ENCODE data around the gene PRSS8. TPM values are rescaled to one million over a fixed set of nuclear protein-coding genes. Genes with fewer than 3 reads are reported as not detected.

PRSS8 gene
- total RNA-seq, 1 donor from 2014 or later = not detected

- no peaks in the 10 kb centered on the region for H3K36me3 Mint-ChIP-seq (ENCODE audit: unreplicated experiment)
- no peak overlapping the region for H3K4me3 Mint-ChIP-seq (ENCODE audit: unreplicated experiment)
- TF ChIP-seq, protein P1, sequence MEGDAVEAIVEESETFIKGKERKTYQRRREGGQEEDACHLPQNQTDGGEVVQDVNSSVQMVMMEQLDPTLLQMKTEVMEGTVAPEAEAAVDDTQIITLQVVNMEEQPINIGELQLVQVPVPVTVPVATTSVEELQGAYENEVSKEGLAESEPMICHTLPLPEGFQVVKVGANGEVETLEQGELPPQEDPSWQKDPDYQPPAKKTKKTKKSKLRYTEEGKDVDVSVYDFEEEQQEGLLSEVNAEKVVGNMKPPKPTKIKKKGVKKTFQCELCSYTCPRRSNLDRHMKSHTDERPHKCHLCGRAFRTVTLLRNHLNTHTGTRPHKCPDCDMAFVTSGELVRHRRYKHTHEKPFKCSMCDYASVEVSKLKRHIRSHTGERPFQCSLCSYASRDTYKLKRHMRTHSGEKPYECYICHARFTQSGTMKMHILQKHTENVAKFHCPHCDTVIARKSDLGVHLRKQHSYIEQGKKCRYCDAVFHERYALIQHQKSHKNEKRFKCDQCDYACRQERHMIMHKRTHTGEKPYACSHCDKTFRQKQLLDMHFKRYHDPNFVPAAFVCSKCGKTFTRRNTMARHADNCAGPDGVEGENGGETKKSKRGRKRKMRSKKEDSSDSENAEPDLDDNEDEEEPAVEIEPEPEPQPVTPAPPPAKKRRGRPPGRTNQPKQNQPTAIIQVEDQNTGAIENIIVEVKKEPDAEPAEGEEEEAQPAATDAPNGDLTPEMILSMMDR (IDR thresholded peaks at IDR 0.05; ENCODE audit: partially characterized antibody, unreplicated experiment) = no peak
- no peak overlapping the region for H3K27ac Mint-ChIP-seq (ENCODE audit: unreplicated experiment)
- H3K9me3 Mint-ChIP-seq (ENCODE audit: unreplicated experiment) = peaks cover 2% of the 10 kb centered on the region
- H3K27me3 Mint-ChIP-seq (ENCODE audit: unreplicated experiment) = peaks cover 6% of the 10 kb centered on the region
- no peak for DNase-seq
- H3K4me1 Mint-ChIP-seq (ENCODE audit: low read depth, unreplicated experiment) = peaks cover 7% of the 10 kb centered on the region
These were observed 647 bp downstream of the PRSS8 start for GRCh38 chr16:31134625-31135534.

DNA sequence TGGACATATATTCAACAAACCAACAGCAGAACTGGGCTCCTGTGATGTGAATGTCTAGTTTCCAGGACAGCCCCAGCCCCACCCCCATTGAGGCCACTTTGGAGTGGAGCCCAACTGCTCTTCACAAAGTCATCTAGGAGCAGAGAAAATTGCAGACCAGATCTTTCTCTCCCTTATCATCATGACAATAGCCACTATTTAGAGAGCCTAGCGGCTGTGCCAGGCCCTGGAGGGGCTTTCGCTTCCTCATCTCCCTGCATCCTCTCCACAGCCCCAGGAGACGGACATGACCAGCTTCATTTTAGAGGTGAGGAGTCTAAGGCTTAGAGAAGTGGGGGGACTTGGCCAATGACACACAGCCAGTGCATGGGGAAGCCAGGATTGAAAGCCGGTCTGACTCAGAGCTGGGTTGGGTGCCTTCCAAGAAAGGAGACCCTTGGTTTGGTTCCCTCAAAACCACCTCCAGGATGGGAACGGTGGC is 1.4 kb downstream of the PRSS8 start:
- DNase-seq = no peak
- Mint-ChIP-seq H3K4me1 (ENCODE audit: low read depth, unreplicated experiment) (peaks cover 7% of the 10 kb centered on the region), H3K4me3 (ENCODE audit: unreplicated experiment) (peak overlapping the region; percentile 25), H3K9me3 (ENCODE audit: unreplicated experiment) (peaks cover 2% of the 10 kb centered on the region), H3K27ac (ENCODE audit: unreplicated experiment) (peak overlapping the region; percentile 33), H3K36me3 (ENCODE audit: unreplicated experiment) (no peaks in the 10 kb centered on the region), H3K27me3 (ENCODE audit: unreplicated experiment) (peaks cover 6% of the 10 kb centered on the region)
- TF ChIP-seq, protein P1 (IDR thresholded peaks at IDR 0.05; ENCODE audit: partially characterized antibody, unreplicated experiment) = no peak

DNA sequence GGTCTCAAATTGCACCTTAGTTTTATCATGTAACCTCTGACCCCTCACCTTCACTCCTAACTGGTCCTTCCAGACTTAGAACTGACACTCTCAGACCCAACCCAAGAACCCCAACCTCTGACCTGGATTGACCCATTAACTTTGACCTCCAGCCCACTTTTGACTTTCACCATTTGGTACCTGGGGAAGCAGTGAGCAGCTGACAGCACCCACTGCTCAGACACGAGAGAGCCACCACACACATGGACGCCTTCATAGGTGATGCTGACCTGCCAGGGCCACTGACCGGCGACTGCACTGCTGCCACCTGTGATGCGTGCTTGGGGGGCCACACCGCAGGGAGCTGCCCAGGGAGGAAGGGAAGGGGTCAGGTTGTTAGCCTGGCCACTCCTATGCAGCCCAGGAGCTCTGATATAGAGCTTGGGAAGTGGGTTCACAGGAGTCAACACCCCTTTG is 2.5 kb downstream of the PRSS8 start:
- TF ChIP-seq, protein P1 (IDR thresholded peaks at IDR 0.05; ENCODE audit: partially characterized antibody, unreplicated experiment) = no peak
- Mint-ChIP-seq H3K9me3 (ENCODE audit: unreplicated experiment) (peaks cover 2% of the 10 kb centered on the region), H3K27ac (ENCODE audit: unreplicated experiment) (no peak overlapping the region), H3K27me3 (ENCODE audit: unreplicated experiment) (peaks cover 6% of the 10 kb centered on the region), H3K36me3 (ENCODE audit: unreplicated experiment) (no peaks in the 10 kb centered on the region), H3K4me1 (ENCODE audit: low read depth, unreplicated experiment) (peaks cover 7% of the 10 kb centered on the region), H3K4me3 (ENCODE audit: unreplicated experiment) (no peak overlapping the region)
- no peak for DNase-seq

GRCh38 chr16:31132303-31132979 is 3.1 kb downstream of the PRSS8 start:
- DNase-seq = no peak
- H3K4me1 Mint-ChIP-seq (ENCODE audit: low read depth, unreplicated experiment) = peaks cover 7% of the 10 kb centered on the region
- peaks cover 6% of the 10 kb centered on the region for H3K27me3 Mint-ChIP-seq (ENCODE audit: unreplicated experiment)
- peaks cover 4% of the 10 kb centered on the region for H3K9me3 Mint-ChIP-seq (ENCODE audit: unreplicated experiment)
- no peak overlapping the region for H3K4me3 Mint-ChIP-seq (ENCODE audit: unreplicated experiment)
- H3K36me3 Mint-ChIP-seq (ENCODE audit: unreplicated experiment) = no peaks in the 10 kb centered on the region
- TF ChIP-seq, protein P1 (IDR thresholded peaks at IDR 0.05; ENCODE audit: partially characterized antibody, unreplicated experiment) = no peak
- H3K27ac Mint-ChIP-seq (ENCODE audit: unreplicated experiment) = no peak overlapping the region

Measured in glutamatergic neuron (in vitro differentiated cells).